Colonic mucosa (tissue), 4 donors: ENCODE measurements around the gene MICA. TPM values are rescaled to one million over a fixed set of nuclear protein-coding genes. Genes with fewer than 3 reads are reported as not detected.
"Not testable (repeated sequence)": the region's sequence is repeated elsewhere in the genome, so short reads cannot be mapped to it uniquely, and the experiment has no call there.

Experiments
- DNase-seq: peaks from one replicate; pipeline ENCODE4 v3.0.0-alpha.2; 2020
- H3K27ac ChIP-seq: fragments of 200-600 bp; one replicate; pipeline ENCODE4 v1.8.0; 2021
- H3K27me3 ChIP-seq: fragments of 200-600 bp; one replicate; pipeline ENCODE4 v1.8.0; 2021
- H3K36me3 ChIP-seq: fragments of 200-600 bp; one replicate; pipeline ENCODE4 v1.8.0; 2021
- H3K4me1 ChIP-seq: fragments of 200-600 bp; one replicate; pipeline ENCODE4 v1.8.0; 2021; ENCODE audit warnings: mild to moderate bottlenecking
- H3K4me3 ChIP-seq: fragments of 200-600 bp; one replicate; pipeline ENCODE4 v1.8.0; 2021
- H3K9ac ChIP-seq, 2 donors: one replicate each; pipeline ENCODE4 v1.7.0; 2013; ENCODE audit warnings: control low read depth in 2 of 2, low read depth in 2 of 2, low read length in 2 of 2
- H3K9me3 ChIP-seq: fragments of 200-600 bp; one replicate; pipeline ENCODE4 v1.8.0; 2021
- CTCF ChIP-seq: fragments of 200-600 bp; IDR thresholded peaks from one replicate; pipeline ENCODE4 v1.8.0; 2022; ENCODE audit warnings: antibody characterized with exemption, mild to moderate bottlenecking
- intact Hi-C: fragments of 100-400 bp; cut with DNase I; formaldehyde crosslinking; loops from one replicate; pipeline ENCODE4 v1.14.1; 2022
- total RNA-seq, 2 donors: library from RNA; stranded (reverse); fragmentation: NEBNext Ultra II Directional in 1 of 2; extraction: Animal tissue kit (Norgen Biotek cat#: 25700) in 1 of 2; gene quantifications; one replicate each; pipeline ENCODE4 v1.2.1, GENCODE V29; 2021
- donor health status: healthy.
- donor health status: DM: no; HTN: no; CAD: no.
- donor health status: DM: no; HTN: no; CAD: no.

MICA gene
- total RNA-seq, 2 donors from 2014 or later, result 15.0 to 26.7 TPM

DNA sequence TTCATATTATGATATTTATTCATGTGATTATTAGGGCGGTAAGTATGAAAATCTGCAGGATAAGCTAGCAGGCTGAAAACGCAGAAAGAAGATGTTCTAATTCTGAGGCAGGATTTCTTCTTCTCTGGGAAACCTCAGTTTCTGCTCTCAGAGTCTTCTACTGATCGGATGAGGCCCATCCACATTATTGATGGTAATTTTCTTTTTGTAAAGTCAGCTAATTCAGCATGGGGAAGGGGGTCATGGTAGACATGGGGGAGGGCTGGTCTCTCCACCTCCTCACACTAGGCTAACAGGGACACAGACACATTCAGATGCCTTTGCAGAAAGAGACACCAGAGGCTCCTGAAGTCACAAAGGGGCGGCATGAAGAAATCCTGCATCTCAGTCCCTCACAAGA is 21.7 kb upstream of the MICA start:
- Histone ChIP-seq H3K4me1 (no peaks in the 10 kb centered on the region), H3K36me3 (no peaks in the 10 kb centered on the region), H3K27ac (no peak overlapping the region), H3K4me3 (no peak overlapping the region), H3K9me3 (no peaks in the 10 kb centered on the region), H3K9ac (no peak overlapping the region), H3K27me3 (no peaks in the 10 kb centered on the region)
- intact Hi-C loops, result loop anchor here (5.0 kb wide), 1 partner anchor 244 kb away; the partner anchor contains the start of gene PSORS1C2
- TF ChIP-seq CTCF, result no peak
- no peak for DNase-seq

- DNase-seq, result no peak
- Histone ChIP-seq H3K36me3 (no peaks in the 10 kb centered on the region), H3K9ac (no peak overlapping the region), H3K27me3 (no peaks in the 10 kb centered on the region), H3K9me3 (no peaks in the 10 kb centered on the region), H3K27ac (no peak overlapping the region), H3K4me3 (no peak overlapping the region), H3K4me1 (no peaks in the 10 kb centered on the region)
- TF ChIP-seq CTCF, result no peak
- intact Hi-C loops, result loop anchor here (5.0 kb wide), 1 partner anchor 246 kb away; the partner anchor contains the start of gene PSORS1C2
Observed at GRCh38 chr6:31383149-31383548, 20.2 kb upstream of the MICA start.

DNA sequence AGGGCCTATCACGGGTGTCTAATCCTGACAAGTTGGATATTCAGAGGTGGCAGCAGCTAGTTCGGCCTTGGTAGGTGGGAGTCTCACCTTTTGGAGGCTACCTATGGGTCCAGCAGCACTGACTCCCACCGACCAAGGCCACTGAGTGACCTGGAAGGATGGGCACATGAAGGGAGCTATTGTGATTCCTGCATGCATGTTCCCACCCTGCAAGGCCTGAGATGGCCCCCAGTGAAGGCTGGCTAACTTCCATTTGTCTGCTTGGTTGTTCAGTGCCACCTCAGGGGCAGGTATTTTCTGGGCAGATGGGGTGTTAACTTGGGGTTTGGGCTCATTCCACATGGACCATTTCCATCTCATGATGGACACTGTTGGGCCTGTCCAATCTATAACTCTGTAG is 18.4 kb upstream of the MICA start:
- DNase-seq, result no peak
- Histone ChIP-seq H3K4me3 (no peak overlapping the region), H3K27ac (no peak overlapping the region), H3K9ac (no peak overlapping the region), H3K36me3 (no peaks in the 10 kb centered on the region), H3K4me1 (no peaks in the 10 kb centered on the region), H3K27me3 (no peaks in the 10 kb centered on the region), H3K9me3 (no peaks in the 10 kb centered on the region)
- TF ChIP-seq CTCF, result no peak
- intact Hi-C loops, result no loop called here

DNA sequence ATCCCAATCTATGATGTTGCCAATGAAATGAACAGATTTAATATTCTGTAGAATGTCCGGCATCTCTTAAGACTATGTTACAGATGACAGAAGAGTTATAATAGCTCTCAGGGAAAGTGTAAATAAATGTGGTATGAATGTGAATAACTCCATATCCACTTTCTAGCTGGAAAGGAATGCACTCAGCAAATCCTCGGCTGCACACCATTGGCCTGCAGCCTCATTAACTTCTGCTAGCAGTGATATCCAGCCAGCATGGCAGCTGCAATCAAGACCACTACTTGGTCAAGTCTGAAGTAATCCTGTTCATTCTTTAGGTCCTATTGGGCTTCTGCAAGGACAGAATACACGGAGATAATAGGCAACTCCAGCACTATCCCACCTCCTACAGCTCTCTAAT is 17.3 kb upstream of the MICA start:
- Histone ChIP-seq H3K4me1 (no peaks in the 10 kb centered on the region), H3K9ac (no peak overlapping the region), H3K9me3 (no peaks in the 10 kb centered on the region), H3K27ac (no peak overlapping the region), H3K27me3 (no peaks in the 10 kb centered on the region), H3K4me3 (no peak overlapping the region), H3K36me3 (no peaks in the 10 kb centered on the region)
- TF ChIP-seq CTCF, result no peak
- no peak for DNase-seq
- intact Hi-C loops, result no loop called here

- no peak overlapping the region for H3K4me3 ChIP-seq
- no peak for DNase-seq
- no peaks in the 10 kb centered on the region for H3K36me3 ChIP-seq
- intact Hi-C loops, result no loop called here
- H3K4me1 ChIP-seq, result no peaks in the 10 kb centered on the region
- H3K27me3 ChIP-seq, result no peaks in the 10 kb centered on the region
- H3K9ac ChIP-seq, result no peak overlapping the region
- no peak overlapping the region for H3K27ac ChIP-seq
- no peaks in the 10 kb centered on the region for H3K9me3 ChIP-seq
- TF ChIP-seq CTCF, result no peak
Observed at GRCh38 chr6:31386977-31387376, 16.4 kb upstream of the MICA start.

DNA sequence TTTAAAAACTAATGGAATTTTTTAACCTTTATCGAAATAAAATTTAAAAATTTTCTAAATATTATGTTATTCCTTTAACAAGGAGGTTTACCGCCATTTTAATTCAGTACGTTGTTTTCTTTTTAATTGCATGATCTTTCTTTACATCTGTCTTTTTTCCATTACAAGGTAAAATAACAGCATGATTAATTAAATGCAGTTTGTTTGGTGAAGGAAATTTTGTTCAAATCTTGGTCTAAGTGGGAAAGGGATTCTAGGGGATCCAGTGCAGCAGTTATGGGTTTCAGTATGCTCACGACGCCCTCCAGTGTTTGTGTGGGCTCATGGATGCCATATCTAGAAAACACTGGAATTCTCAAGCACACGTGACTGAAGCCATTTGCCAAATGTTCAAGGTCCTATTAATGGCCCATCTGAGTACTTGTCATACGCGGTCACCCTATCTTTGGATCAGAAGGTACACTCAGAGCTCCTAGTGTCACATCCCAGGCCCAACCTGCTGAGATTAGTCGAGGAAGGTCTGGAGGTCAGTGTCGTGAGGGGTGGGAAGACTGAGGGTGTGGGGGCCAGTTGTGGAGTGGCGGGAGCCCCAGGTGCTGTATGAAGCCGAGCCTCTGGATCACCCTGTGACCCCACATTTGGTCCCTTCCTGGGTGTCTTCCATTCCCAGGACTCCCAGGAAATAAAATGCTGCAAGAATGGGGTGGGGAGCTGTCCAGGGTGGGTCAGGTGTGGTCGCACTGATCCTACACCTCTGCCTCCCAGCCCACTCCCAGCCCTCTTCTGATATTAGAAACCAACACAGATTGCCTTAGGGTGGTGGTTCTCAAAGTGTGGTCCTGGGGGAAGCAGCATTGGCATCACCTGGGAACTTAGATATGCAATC is 14.2 kb upstream of the MICA start:
- H3K9ac ChIP-seq, H3K4me1 ChIP-seq, H3K9me3 ChIP-seq, DNase-seq, H3K27ac ChIP-seq, H3K27me3 ChIP-seq, intact Hi-C loops, H3K36me3 ChIP-seq, H3K4me3 ChIP-seq: not testable (repeated sequence)

DNA sequence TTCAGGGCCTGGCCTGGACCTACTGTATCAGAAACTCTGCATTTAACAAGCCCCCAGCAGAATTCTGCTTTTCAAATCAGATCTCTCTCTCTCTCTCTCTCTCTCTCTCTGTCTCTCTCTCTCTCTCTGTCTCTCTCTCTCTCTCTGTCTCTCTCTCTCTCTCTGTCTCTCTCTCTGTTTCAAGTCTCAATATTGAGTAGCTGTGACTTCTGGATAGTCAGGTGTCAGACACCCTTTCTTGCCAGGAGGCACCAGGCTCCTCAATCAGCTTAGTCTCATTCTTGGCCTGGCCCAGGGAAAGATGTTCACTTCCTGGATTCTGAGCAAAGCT is 13.6 kb upstream of the MICA start:
- H3K27ac ChIP-seq, H3K9me3 ChIP-seq, intact Hi-C loops, DNase-seq, H3K27me3 ChIP-seq, H3K4me1 ChIP-seq, H3K4me3 ChIP-seq, H3K36me3 ChIP-seq, H3K9ac ChIP-seq: not testable (repeated sequence)
